OCI-LY7 (cell line): ENCODE data around the gene MAPK8IP3. TPM values are rescaled to one million over a fixed set of nuclear protein-coding genes. Genes with fewer than 3 reads are reported as not detected.

Source experiments
- BruUV-seq: library from RNA; stranded (reverse); fragments of 400-500 nt; replicated peaks from 2 replicates; lab custom pipeline; 2021; lab: Mats Ljungman, UMichigan
- CTCF ChIA-PET: fragments of 300-600 bp; sonication (Branson Sonifier 250); formaldehyde crosslinking; loops from one replicate; lab custom pipeline; 2022; ENCODE audit warnings: antibody characterized with exemption; ENCODE audit not compliant: unreplicated experiment; lab: Charles Lee
- POLR2A ChIA-PET: fragments of 300-600 bp; sonication (Branson Sonifier 250); formaldehyde crosslinking; loops from one replicate; lab custom pipeline; 2022; ENCODE audit warnings: antibody characterized with exemption; lab: Charles Lee
- DNase-seq: peaks from one replicate; pipeline ENCODE4 v3.0.0-alpha.2; 2015; ENCODE audit warnings: low spot score
- H2AFZ ChIP-seq: fragments of 200-600 bp; sonication (generic), shearing (Covaris generic); 2 replicates; pipeline ENCODE4 v1.6.1; 2014; ENCODE audit warnings: mild to moderate bottlenecking, antibody characterized with exemption, low read length, moderate library complexity
- H3K27ac ChIP-seq: fragments of 200-600 bp; sonication (generic); 2 replicates; pipeline ENCODE4 v1.5.1; 2014; ENCODE audit warnings: mixed run types, low read depth, mild to moderate bottlenecking, moderate library complexity, low read length, inconsistent platforms; ENCODE audit not compliant: poor library complexity, severe bottlenecking
- H3K36me3 ChIP-seq: fragments of 200-600 bp; sonication (generic); 2 replicates; pipeline ENCODE4 v1.6.1; 2014; ENCODE audit warnings: mild to moderate bottlenecking, antibody characterized with exemption, low read length, moderate library complexity, mixed read lengths; ENCODE audit not compliant: insufficient read depth
- H3K4me1 ChIP-seq: fragments of 200-600 bp; sonication (generic); 2 replicates; pipeline ENCODE4 v1.5.1; 2014; ENCODE audit warnings: mild to moderate bottlenecking, low read length; ENCODE audit not compliant: insufficient read depth, poor library complexity, severe bottlenecking
- H3K4me2 ChIP-seq: fragments of 200-600 bp; sonication (generic); 2 replicates; pipeline ENCODE4 v1.6.1; 2014; ENCODE audit warnings: mild to moderate bottlenecking, low read length
- H3K4me3 ChIP-seq: fragments of 200-600 bp; sonication (generic); 2 replicates; pipeline ENCODE4 v1.5.1; 2014; ENCODE audit warnings: mild to moderate bottlenecking, low read depth, low read length; ENCODE audit not compliant: poor library complexity, severe bottlenecking
- H3K79me2 ChIP-seq: fragments of 200-600 bp; sonication (generic); 2 replicates; pipeline ENCODE4 v1.6.1; 2016; ENCODE audit warnings: low read depth, mild to moderate bottlenecking, low read length, moderate library complexity, mixed read lengths; ENCODE audit not compliant: insufficient read depth
- H3K9me2 ChIP-seq: fragments of 200-600 bp; sonication (generic); 2 replicates; pipeline ENCODE4 v1.6.1; 2016; ENCODE audit warnings: mild to moderate bottlenecking, low read length, mixed read lengths; ENCODE audit not compliant: insufficient read depth
- H3K9me3 ChIP-seq: fragments of 200-600 bp; sonication (generic); 2 replicates; pipeline ENCODE4 v1.6.1; 2014; ENCODE audit warnings: mild to moderate bottlenecking, mixed run types, low read length, mixed read lengths
- H4K20me1 ChIP-seq: fragments of 200-600 bp; sonication (generic); 2 replicates; pipeline ENCODE4 v1.6.1; 2014; ENCODE audit warnings: mild to moderate bottlenecking, antibody characterized with exemption, low read length, moderate library complexity, mixed read lengths; ENCODE audit not compliant: insufficient read depth
- CTCF ChIP-seq: fragments of 200-600 bp; sonication (generic); conservative IDR thresholded peaks from 2 replicates; pipeline ENCODE4 v1.5.1; 2014; ENCODE audit warnings: mild to moderate bottlenecking, antibody characterized with exemption, low read length, moderate library complexity, mixed read lengths
- EZH2phosphoT487 ChIP-seq: fragments of 200-600 bp; sonication (generic); IDR thresholded peaks from 2 replicates; pipeline ENCODE4 v1.6.1; 2018; ENCODE audit warnings: low read depth, borderline replicate concordance, mild to moderate bottlenecking, mixed run types, antibody characterized with exemption, low read length, moderate library complexity, mixed read lengths
- intact Hi-C: fragments of 100-400 bp; cut with micrococcal nuclease; formaldehyde crosslinking; loops from one replicate; pipeline ENCODE4 v1.10.0; 2022; ENCODE audit not compliant: unreplicated experiment
- total RNA-seq, 2 experiments: library from RNA; depleted of rRNA in 1 of 2; stranded (reverse); fragments of >200 nt in 1 of 2; shearing (Covaris generic) in 1 of 2; gene quantifications; 2 replicates each; pipeline ENCODE4 v1.2.3, GENCODE V29; 2014 to 2022

Gene MAPK8IP3
- total RNA-seq, 2 experiments from 2014 or later: 114 to 130 TPM

GRCh38 chr16:1818204-1818872 lies 112.3 kb downstream of the MAPK8IP3 start:
- CTCF ChIA-PET: no interaction called here
- H3K79me2 ChIP-seq: no peaks in the 10 kb centered on the region
- H3K4me3 ChIP-seq: no peak overlapping the region
- TF ChIP-seq EZH2phosphoT487 (no peak), CTCF (no peak)
- H3K4me2 ChIP-seq: no peak overlapping the region
- no peak overlapping the region for H2AFZ ChIP-seq
- intact Hi-C loops: no loop called here
- no peaks in the 10 kb centered on the region for H4K20me1 ChIP-seq
- no peak for DNase-seq
- H3K27ac ChIP-seq: no peak overlapping the region
- no peaks in the 10 kb centered on the region for H3K9me3 ChIP-seq
- no peaks in the 10 kb centered on the region for H3K4me1 ChIP-seq
- H3K36me3 ChIP-seq: no peaks in the 10 kb centered on the region
- POLR2A ChIA-PET: no interaction called here
- no TSS peak for BruUV-seq
- no peaks in the 10 kb centered on the region for H3K9me2 ChIP-seq

GRCh38 chr16:1818873-1819525 lies 113.0 kb downstream of the MAPK8IP3 start:
- no peak overlapping the region for H3K27ac ChIP-seq
- no peaks in the 10 kb centered on the region for H3K4me1 ChIP-seq
- no peaks in the 10 kb centered on the region for H4K20me1 ChIP-seq
- DNase-seq: no peak
- intact Hi-C loops: no loop called here
- no TSS peak for BruUV-seq
- no peak for TF ChIP-seq CTCF
- no peak for TF ChIP-seq EZH2phosphoT487
- H3K4me3 ChIP-seq: no peak overlapping the region
- CTCF ChIA-PET: no interaction called here
- POLR2A ChIA-PET: no interaction called here
- H3K9me3 ChIP-seq: no peaks in the 10 kb centered on the region
- no peaks in the 10 kb centered on the region for H3K79me2 ChIP-seq
- no peaks in the 10 kb centered on the region for H3K9me2 ChIP-seq
- H3K36me3 ChIP-seq: no peaks in the 10 kb centered on the region
- H3K4me2 ChIP-seq: no peak overlapping the region
- H2AFZ ChIP-seq: no peak overlapping the region

- H3K4me2 ChIP-seq: no peak overlapping the region
- no TSS peak for BruUV-seq
- H4K20me1 ChIP-seq: no peaks in the 10 kb centered on the region
- no peak overlapping the region for H2AFZ ChIP-seq
- no peak overlapping the region for H3K27ac ChIP-seq
- intact Hi-C loops: no loop called here
- no peak overlapping the region for H3K4me3 ChIP-seq
- POLR2A ChIA-PET: no interaction called here
- no peak for DNase-seq
- H3K4me1 ChIP-seq: peaks cover 4% of the 10 kb centered on the region
- CTCF ChIA-PET: no interaction called here
- H3K9me3 ChIP-seq: no peaks in the 10 kb centered on the region
- no peak for TF ChIP-seq CTCF
- no peak for TF ChIP-seq EZH2phosphoT487
- H3K9me2 ChIP-seq: no peaks in the 10 kb centered on the region
- no peaks in the 10 kb centered on the region for H3K79me2 ChIP-seq
- H3K36me3 ChIP-seq: no peaks in the 10 kb centered on the region
Observed at GRCh38 chr16:1819611-1820010, 113.6 kb downstream of the MAPK8IP3 start.
